ENCODE measurements around the gene NEK4. TPM values are rescaled to one million over a fixed set of nuclear protein-coding genes. Genes with fewer than 3 reads are reported as not detected.
A peak's percentile ranks its signal among the peaks of the same experiment; 100 is the strongest.

NEK4 gene
- total RNA-seq, 1 donor from 2014 or later = 20.4 TPM

GRCh38 chr3:52714335-52715302, 56.1 kb downstream of the NEK4 start:
- intact Hi-C loops (cut with DNase I) = no loop called here
- DNase-seq (ENCODE audit: missing footprints) (no peak), ATAC-seq (peak; percentile 34)

GRCh38 chr3:52712291-52713212, 58.2 kb downstream of the NEK4 start:
- intact Hi-C loops (cut with DNase I) = no loop called here
- DNase-seq (ENCODE audit: missing footprints) (no peak), ATAC-seq (no peak)

GRCh38 chr3:52710512-52710911, 60.2 kb downstream of the NEK4 start:
- intact Hi-C loops (cut with DNase I) = no loop called here
- DNase-seq (ENCODE audit: missing footprints) = no peak
- no peak for ATAC-seq

- DNase-seq (ENCODE audit: missing footprints) = no peak
- ATAC-seq = no peak
- intact Hi-C loops (cut with DNase I) = loop anchor here (5.0 kb wide), 1 partner anchor 65 kb away; the partner anchor contains the start of gene NEK4
These were observed 63.2 kb downstream of the NEK4 start for GRCh38 chr3:52707585-52707984.

GRCh38 chr3:52705688-52706686, 64.8 kb downstream of the NEK4 start, which contains the start of the genes GLT8D1 and SPCS1:
Gene GLT8D1 (minus strand): TSS chr3:52705791. CDS start chr3:52700460, 5,331 bp downstream.
Gene SPCS1 (plus strand): TSS chr3:52706106. CDS start chr3:52706247, 141 bp downstream.
- ATAC-seq = peak; percentile 96
- intact Hi-C loops (cut with DNase I) = loop anchor here (2.0 to 5.0 kb wide), 2 partner anchors 19 to 66 kb away; partner anchors contain the start of genes GNL3 and NEK4
- peak; percentile 95 for DNase-seq (ENCODE audit: missing footprints)

GRCh38 chr3:52705438-52705687, 65.4 kb downstream of the NEK4 start:
- ATAC-seq (no peak), DNase-seq (ENCODE audit: missing footprints) (no peak)
- intact Hi-C loops (cut with DNase I) = loop anchor here (2.0 to 5.0 kb wide), 2 partner anchors 19 to 67 kb away; partner anchors contain the start of genes GNL3 and NEK4

GRCh38 chr3:52704611-52705437, 65.9 kb downstream of the NEK4 start:
- intact Hi-C loops (cut with DNase I) = loop anchor here (2.0 to 5.0 kb wide), 2 partner anchors 18 to 67 kb away; partner anchors contain the start of genes GNL3 and NEK4
- ATAC-seq (peak; percentile 17), DNase-seq (ENCODE audit: missing footprints) (no peak)

GRCh38 chr3:52703341-52703740, 67.4 kb downstream of the NEK4 start:
- intact Hi-C loops (cut with DNase I) = no loop called here
- ATAC-seq = no peak

GRCh38 chr3:52697632-52697965, 73.1 kb downstream of the NEK4 start:
- ATAC-seq (no peak), DNase-seq (ENCODE audit: missing footprints) (no peak)
- intact Hi-C loops (cut with DNase I) = loop anchor here (10.0 kb wide), 1 partner anchor 73 kb away; no protein-coding TSS in a partner anchor

More at GRCh38 chr3:52703341-52703740, 67.4 kb downstream of the NEK4 start:
- no peak for DNase-seq (ENCODE audit: missing footprints)

GRCh38 chr3:52696830-52697631, 73.7 kb downstream of the NEK4 start:
- intact Hi-C loops (cut with DNase I) = loop anchor here (10.0 kb wide), 1 partner anchor 72 kb away; no protein-coding TSS in a partner anchor
- DNase-seq (ENCODE audit: missing footprints) (no peak), ATAC-seq (no peak)

GRCh38 chr3:52695798-52696671, 74.7 kb downstream of the NEK4 start:
- DNase-seq (ENCODE audit: missing footprints) = no peak
- intact Hi-C loops (cut with DNase I) = loop anchor here (10.0 kb wide), 1 partner anchor 71 kb away; no protein-coding TSS in a partner anchor
- no peak for ATAC-seq

- ATAC-seq (no peak), DNase-seq (ENCODE audit: missing footprints) (no peak)
- intact Hi-C loops (cut with DNase I) = loop anchor here (10.0 kb wide), 1 partner anchor 70 kb away; no protein-coding TSS in a partner anchor
These were observed 76.1 kb downstream of the NEK4 start for GRCh38 chr3:52694528-52695189.

GRCh38 chr3:52693071-52693470, 77.7 kb downstream of the NEK4 start:
- DNase-seq (ENCODE audit: missing footprints) (no peak), ATAC-seq (no peak)
- intact Hi-C loops (cut with DNase I) = loop anchor here (10.0 kb wide), 1 partner anchor 68 kb away; no protein-coding TSS in a partner anchor

- intact Hi-C loops (cut with DNase I) = loop anchor here (10.0 kb wide), 1 partner anchor 66 kb away; no protein-coding TSS in a partner anchor
- DNase-seq (ENCODE audit: missing footprints) (no peak), ATAC-seq (no peak)
These were observed 80.2 kb downstream of the NEK4 start for GRCh38 chr3:52690560-52690959.
